GM19467 (cell line): ENCODE data around the gene RAB3GAP2.
"Not testable (repeated sequence)": the region's sequence is repeated elsewhere in the genome, so short reads cannot be mapped to it uniquely, and the experiment has no call there.

Experiments
- ATAC-seq: cut with Tn5 transposase; IDR thresholded peaks from one replicate; pipeline ENCODE4 v1.9.1; 2021; ENCODE audit warnings: mild to moderate bottlenecking, moderate library complexity; ENCODE audit not compliant: unreplicated experiment

The RAB3GAP2 gene

DNA sequence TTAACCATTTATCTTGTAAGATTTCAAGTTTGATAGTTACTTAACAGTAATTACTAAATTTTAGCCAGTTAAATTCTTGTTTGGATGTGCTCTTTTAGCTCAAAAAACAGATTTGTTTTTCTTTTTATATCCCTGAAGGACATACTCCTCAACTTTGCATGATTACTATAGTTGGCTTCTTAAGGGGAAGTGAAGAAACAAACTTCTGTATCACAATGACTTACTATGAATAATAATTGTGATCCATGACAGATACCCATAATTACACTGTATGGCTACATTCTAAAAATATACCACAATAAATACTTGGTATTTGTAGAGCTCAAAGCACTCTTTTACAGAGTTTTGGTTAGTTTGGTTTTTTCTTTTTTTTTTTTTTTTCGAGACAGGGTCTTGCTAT, 122.5 kb downstream of the RAB3GAP2 start:
- no peak for ATAC-seq

DNA sequence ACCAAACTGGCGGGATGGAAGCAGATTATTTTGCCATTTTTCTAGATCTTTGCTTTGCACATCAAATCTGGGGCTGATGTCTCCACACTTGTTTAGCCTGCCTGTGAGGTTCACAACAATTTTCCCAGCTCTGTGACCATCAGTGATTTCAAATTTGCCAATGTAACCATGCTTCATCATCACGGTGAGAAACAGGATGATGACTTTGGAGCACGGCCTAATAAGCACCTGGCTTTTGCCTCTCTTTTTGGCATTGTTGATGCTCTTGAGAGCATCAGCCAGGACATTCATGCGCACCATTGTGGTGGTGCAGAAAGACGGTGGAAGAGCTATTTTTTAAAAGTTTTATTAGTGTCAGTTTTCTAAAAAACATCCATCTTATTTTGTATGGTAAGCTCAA, 128.2 kb downstream of the RAB3GAP2 start:
- ATAC-seq = no peak

GRCh38 chr1:220139966-220140365, 132.3 kb downstream of the RAB3GAP2 start:
- no peak for ATAC-seq

- ATAC-seq = no peak
Observed at GRCh38 chr1:220137019-220137786, 135.1 kb downstream of the RAB3GAP2 start.

DNA sequence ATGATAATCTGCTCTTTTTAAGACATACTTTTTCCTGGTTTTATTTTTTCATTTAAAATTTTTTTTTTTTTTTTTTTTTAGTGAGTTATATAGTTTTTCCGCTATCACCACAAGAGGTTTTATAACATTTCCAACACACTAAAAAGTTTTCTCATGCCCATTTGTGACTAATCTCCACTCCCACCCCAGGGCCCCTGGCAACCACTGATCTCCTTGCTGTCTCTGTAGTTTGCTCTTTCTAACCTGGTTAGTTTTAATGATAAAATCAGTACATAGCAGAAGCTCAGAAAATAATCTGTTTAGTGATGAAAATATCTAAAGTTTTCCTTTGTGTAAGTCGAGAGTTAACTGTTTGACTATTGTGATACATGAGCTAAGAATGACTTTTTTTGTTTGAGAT, 136.5 kb downstream of the RAB3GAP2 start:
- no peak for ATAC-seq

DNA sequence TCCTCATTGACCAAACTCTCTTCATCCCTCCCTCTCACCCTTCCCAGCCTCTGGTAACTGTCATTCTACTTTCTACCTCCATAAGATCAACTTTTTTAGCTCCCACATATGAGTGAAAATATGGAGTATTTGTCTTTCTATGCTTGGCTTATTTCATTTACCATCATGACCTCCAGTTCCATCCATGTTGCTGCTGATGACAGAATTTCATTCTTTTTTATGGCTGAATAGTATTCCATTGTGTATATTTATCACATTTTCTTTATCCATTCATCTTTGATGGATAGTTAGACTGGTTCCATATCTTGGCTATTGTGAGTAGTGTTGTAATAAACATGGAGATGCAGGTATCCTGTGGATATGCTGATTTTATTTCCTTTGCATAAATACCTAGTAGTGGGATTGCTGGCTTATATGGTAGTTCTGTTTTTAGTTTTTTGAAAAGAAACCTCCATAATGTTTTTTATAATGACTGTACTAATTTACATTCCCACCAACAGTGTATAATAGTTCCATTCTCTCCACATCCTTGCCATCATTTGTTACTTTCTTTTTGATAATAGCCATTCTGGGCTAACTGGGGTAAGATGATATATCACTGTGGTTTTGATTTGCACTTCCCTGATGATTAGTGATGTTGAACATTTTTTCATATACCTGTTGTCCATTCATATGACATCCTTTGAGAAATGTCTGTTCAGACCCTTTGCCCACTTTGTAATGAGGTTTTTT, 142.6 kb downstream of the RAB3GAP2 start:
- ATAC-seq = no peak

DNA sequence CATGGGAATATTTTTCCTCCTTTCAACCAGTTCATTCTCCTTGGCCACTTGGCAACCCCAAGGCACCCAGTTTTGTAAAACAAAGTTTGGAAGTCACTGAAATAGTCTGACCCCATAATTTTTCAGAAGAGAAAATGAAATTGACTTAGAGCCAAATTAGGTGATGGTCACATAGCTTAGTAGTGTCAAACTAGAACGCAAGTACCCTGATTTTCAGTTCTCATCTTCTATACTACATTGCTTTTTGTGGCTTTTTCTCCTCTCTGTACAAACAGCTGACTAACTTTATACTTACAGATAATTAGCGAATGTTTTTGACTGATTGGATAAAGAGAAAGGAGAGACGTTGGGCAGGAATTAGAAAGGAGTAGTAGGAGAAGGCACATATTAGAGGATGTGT, 145.2 kb downstream of the RAB3GAP2 start:
- no peak for ATAC-seq

DNA sequence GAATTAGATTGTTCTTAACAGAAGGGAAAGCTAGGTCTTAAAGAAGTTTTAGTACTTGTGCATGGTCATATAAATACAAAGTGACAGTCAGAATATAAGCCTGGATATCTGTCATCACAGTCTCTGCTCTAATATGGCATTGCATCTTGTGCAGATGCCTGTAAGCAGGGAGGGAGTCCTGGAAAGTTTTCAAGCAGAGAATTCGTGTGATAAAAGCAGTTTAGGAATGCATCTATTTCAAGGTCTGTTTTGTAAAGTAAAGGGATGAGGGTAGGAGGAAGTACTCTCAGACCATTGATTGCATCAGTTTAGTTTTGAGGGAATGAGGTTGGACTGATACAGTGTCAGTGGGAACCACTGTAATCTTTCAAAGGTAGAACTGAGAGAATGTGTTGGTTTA, 147.7 kb downstream of the RAB3GAP2 start:
- no peak for ATAC-seq

GRCh38 chr1:220123889-220124288, 148.4 kb downstream of the RAB3GAP2 start:
- no peak for ATAC-seq

- ATAC-seq = no peak
Observed at GRCh38 chr1:220123066-220123465, 149.2 kb downstream of the RAB3GAP2 start.

DNA sequence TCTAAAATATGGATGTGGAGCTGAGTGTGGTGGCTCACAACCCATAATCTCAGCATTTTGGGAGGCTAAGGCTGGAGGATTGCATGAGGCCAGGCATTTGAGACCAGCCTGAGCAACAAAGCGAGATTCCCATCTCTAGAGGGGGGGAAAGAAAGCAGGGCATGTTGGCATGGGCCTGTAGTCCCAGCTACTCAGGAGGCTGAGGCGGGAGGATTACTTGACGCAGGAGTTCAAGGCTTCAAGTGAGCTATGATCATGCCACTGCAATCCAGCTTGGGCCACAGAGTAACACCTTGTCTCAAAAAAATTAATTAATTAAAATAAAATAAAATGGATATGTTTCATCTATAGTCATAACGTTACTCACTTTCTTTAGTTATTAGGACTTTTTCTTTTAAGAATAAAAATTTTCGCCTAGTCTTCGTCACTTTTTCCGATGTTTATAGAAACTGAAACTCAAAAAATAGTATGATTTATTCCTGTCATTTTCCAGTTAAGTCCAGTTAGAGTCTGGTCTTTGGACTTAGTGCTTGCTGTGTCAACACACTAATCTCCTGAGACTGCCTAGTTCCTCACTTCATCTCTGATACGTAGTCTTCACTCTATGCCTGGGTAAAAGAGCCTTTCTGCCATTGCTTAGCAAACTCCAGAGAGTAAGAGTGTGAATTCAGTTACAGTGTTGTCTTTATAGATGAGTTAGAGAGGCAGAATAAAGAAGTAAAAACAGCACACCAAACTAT, 150.3 kb downstream of the RAB3GAP2 start:
- no peak for ATAC-seq

DNA sequence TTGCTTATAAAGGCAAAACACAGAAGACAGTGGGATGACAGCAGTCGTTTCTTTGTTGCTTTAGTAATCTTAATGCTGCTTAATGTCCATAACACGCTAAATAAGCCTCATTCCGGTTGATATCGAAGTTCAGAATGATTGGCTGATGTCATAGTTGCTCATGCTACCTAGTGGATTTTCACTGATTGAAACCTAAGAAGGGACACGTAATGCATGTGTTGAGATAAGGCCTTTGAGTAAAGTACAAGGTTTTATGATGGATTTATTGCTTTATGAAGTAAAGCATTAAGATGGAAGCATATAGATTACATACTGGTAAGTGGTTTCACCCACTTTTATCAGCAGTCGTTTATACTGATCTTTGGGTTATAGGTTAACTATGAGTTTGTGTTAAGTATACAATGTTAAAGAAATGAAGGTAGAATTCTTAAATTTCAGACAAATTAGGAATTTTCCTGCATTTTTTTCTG, 153.2 kb downstream of the RAB3GAP2 start:
- no peak for ATAC-seq

- no peak for ATAC-seq
Observed at GRCh38 chr1:220113136-220113695, 159.0 kb downstream of the RAB3GAP2 start.

DNA sequence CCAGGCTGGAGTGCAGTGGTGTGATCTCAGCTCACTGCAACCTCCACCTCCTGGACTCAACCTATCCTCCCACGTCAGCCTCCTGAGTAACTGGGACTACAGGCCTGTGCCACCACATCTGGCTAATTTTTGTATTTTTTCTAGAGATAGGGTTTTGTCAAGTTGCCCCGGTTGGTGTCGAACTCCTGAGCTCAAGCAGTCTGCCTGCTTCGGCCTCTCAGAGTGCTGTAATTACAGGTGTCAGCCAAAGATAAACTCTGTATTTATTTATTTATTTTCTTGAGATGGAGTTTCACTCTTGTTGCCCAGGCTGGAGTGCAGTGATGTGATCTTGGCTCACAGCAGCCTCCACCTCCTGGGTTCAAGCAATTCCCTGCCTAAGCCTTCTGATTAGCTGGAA, 159.7 kb downstream of the RAB3GAP2 start:
- ATAC-seq = not testable (repeated sequence)

- not testable (repeated sequence) for ATAC-seq
Observed at GRCh38 chr1:220110473-220110872, 161.8 kb downstream of the RAB3GAP2 start.

- ATAC-seq = no peak
Observed at GRCh38 chr1:220099826-220100225, 172.4 kb downstream of the RAB3GAP2 start.
